Endothelial cell of umbilical vein (primary cell): ENCODE data around the gene TIMM10B.

ENCODE experiments used
- POLR2A ChIP-seq: IDR thresholded peaks from 2 replicates; pipeline ENCODE4 v1.6.1; 2012; ENCODE audit warnings: low read depth, mild to moderate bottlenecking, control low read depth, low read length
- TF ChIP-seq, protein P1 (sequence below), 2 donors: IDR thresholded peaks; 1 replicate in 1 of 2; 2 replicates in 1 of 2; pipeline ENCODE4 v1.5.1; 2011; ENCODE audit warnings: low read length in 2 of 2, mild to moderate bottlenecking in 2 of 2, moderate library complexity in 2 of 2, control low read depth in 1 of 2, inconsistent platforms in 1 of 2, low read depth in 1 of 2; ENCODE audit not compliant: insufficient read depth in 1 of 2; ENCODE audit errors: extremely low read depth in 1 of 2
- TF ChIP-seq, protein P2 (sequence below): IDR thresholded peaks from 2 replicates; pipeline ENCODE4 v1.6.1; 2011; ENCODE audit not compliant: insufficient read depth, insufficient read length

DNA sequence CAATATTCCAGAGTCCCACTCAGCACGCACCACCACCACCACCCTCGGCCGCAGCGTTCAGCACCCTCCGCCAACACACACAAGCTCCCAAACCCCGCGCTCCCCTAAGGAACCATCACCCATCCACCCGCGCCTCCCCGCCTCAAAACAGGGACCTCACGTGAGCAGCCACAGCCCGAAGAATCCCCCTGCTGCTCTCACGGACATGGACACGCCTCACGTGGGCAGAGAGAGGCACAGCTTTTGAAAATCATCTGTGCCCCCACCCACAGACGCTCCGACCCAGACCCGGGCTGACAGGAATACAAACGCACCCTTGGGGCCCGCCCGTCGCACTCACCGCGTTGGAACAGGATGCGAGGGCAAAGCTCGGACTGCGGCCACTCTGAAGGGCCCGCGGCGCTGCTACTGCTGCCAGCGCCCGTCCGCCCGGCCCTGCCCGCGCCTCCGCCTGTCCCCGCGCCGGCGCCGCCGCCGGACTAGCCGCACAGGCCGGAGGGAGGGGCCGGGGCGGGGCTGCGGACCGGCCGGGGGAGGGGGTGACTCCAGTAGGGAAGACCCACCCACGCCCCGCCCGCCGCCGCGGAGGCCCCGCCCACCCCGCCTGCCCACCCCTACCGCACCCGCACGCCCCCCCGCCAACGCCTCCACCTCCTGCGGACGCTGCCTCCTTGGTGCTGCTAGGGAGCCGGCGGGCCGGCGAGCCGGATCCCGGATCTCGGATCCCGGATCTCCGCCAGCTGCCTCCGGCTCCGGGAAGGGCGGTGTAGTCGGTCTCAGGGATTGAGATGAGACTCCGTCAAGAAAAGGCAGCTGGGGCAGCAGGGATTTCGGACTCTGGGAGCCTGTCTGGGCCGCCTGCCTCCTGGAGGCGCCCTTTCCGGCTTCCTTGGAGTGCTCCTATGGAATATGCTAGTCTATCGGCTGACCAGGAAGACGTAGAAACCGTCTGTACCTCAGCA lies 7.6 kb upstream of the TIMM10B start, which contains the start of gene TRIM3:
- TF ChIP-seq POLR2A = peak; percentile 95
- TF ChIP-seq, protein P1, sequence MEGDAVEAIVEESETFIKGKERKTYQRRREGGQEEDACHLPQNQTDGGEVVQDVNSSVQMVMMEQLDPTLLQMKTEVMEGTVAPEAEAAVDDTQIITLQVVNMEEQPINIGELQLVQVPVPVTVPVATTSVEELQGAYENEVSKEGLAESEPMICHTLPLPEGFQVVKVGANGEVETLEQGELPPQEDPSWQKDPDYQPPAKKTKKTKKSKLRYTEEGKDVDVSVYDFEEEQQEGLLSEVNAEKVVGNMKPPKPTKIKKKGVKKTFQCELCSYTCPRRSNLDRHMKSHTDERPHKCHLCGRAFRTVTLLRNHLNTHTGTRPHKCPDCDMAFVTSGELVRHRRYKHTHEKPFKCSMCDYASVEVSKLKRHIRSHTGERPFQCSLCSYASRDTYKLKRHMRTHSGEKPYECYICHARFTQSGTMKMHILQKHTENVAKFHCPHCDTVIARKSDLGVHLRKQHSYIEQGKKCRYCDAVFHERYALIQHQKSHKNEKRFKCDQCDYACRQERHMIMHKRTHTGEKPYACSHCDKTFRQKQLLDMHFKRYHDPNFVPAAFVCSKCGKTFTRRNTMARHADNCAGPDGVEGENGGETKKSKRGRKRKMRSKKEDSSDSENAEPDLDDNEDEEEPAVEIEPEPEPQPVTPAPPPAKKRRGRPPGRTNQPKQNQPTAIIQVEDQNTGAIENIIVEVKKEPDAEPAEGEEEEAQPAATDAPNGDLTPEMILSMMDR (IDR thresholded peaks at IDR 0.05; ENCODE audit: extremely low read depth in 1 of 2, insufficient read depth in 1 of 2, low read depth in 1 of 2, low read length in 2 of 2) = peak in 1 of 2 donors; percentile 42
- TF ChIP-seq, protein P2, sequence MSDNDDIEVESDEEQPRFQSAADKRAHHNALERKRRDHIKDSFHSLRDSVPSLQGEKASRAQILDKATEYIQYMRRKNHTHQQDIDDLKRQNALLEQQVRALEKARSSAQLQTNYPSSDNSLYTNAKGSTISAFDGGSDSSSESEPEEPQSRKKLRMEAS = no peak
